Endothelial cell (in vitro differentiated cells): ENCODE data around the gene UCP3. TPM values are rescaled to one million over a fixed set of nuclear protein-coding genes. Genes with fewer than 3 reads are reported as not detected.

Source experiments
- DNase-seq: peaks from one replicate; pipeline ENCODE4 v3.0.0; 2021; ENCODE audit warnings: low spot score
- H3K27ac Mint-ChIP-seq: one replicate; pipeline ENCODE4 v1.8.0; 2021; ENCODE audit warnings: mixed read lengths, inconsistent platforms; ENCODE audit not compliant: unreplicated experiment
- H3K27me3 Mint-ChIP-seq: one replicate; pipeline ENCODE4 v1.8.0; 2021; ENCODE audit warnings: mild to moderate bottlenecking, moderate library complexity, mixed read lengths, inconsistent platforms; ENCODE audit not compliant: unreplicated experiment
- H3K36me3 Mint-ChIP-seq: one replicate; pipeline ENCODE4 v1.8.0; 2021; ENCODE audit warnings: mild to moderate bottlenecking, low read depth, mixed read lengths, inconsistent platforms; ENCODE audit not compliant: unreplicated experiment
- H3K4me1 Mint-ChIP-seq: one replicate; pipeline ENCODE4 v1.8.0; 2021; ENCODE audit warnings: mild to moderate bottlenecking, mixed read lengths, inconsistent platforms; ENCODE audit not compliant: unreplicated experiment
- H3K4me3 Mint-ChIP-seq: one replicate; pipeline ENCODE4 v1.8.0; 2021; ENCODE audit warnings: mild to moderate bottlenecking, mixed read lengths, inconsistent platforms; ENCODE audit not compliant: unreplicated experiment
- H3K9me3 Mint-ChIP-seq: one replicate; pipeline ENCODE4 v1.8.0; 2021; ENCODE audit warnings: mixed read lengths, inconsistent platforms; ENCODE audit not compliant: unreplicated experiment
- CTCF ChIP-seq: fragments of 200-600 bp; sonication (generic); IDR thresholded peaks from one replicate; pipeline ENCODE4 v1.5.0; 2021; ENCODE audit warnings: antibody characterized with exemption; ENCODE audit not compliant: unreplicated experiment
- total RNA-seq: library from RNA; stranded (reverse); fragmentation: NEBNext Ultra II Directional; extraction: Animal tissue kit (Norgen Biotek cat#: 25700); gene quantifications from one replicate; pipeline ENCODE4 v1.2.1, GENCODE V29; 2021; ENCODE audit not compliant: unreplicated experiment

Gene UCP3
- total RNA-seq, 1 donor from 2014 or later: 1.6 TPM

GRCh38 chr11:73969991-73970800 is 38.7 kb downstream of the UCP3 start:
- Mint-ChIP-seq H3K4me1 (no peaks in the 10 kb centered on the region), H3K4me3 (no peak overlapping the region), H3K27me3 (peaks cover 13% of the 10 kb centered on the region), H3K27ac (no peak overlapping the region), H3K36me3 (no peaks in the 10 kb centered on the region), H3K9me3 (no peaks in the 10 kb centered on the region)
- no peak for DNase-seq
- no peak for TF ChIP-seq CTCF

GRCh38 chr11:73969091-73969490 is 39.8 kb downstream of the UCP3 start:
- peaks cover 6% of the 10 kb centered on the region for H3K27me3 Mint-ChIP-seq
- no peaks in the 10 kb centered on the region for H3K4me1 Mint-ChIP-seq
- no peak for DNase-seq
- TF ChIP-seq CTCF: no peak
- H3K27ac Mint-ChIP-seq: peak overlapping the region; percentile 3
- no peaks in the 10 kb centered on the region for H3K36me3 Mint-ChIP-seq
- no peak overlapping the region for H3K4me3 Mint-ChIP-seq
- H3K9me3 Mint-ChIP-seq: no peaks in the 10 kb centered on the region

- Mint-ChIP-seq H3K4me3 (no peak overlapping the region), H3K4me1 (no peaks in the 10 kb centered on the region), H3K27me3 (peaks cover 6% of the 10 kb centered on the region), H3K36me3 (no peaks in the 10 kb centered on the region), H3K27ac (peak overlapping the region; percentile 3), H3K9me3 (no peaks in the 10 kb centered on the region)
- no peak for TF ChIP-seq CTCF
- DNase-seq: no peak
These were observed 40.4 kb downstream of the UCP3 start for GRCh38 chr11:73968356-73968966.

GRCh38 chr11:73965764-73966121 is 43.1 kb downstream of the UCP3 start:
- Mint-ChIP-seq H3K36me3 (no peaks in the 10 kb centered on the region), H3K9me3 (no peaks in the 10 kb centered on the region), H3K4me3 (no peak overlapping the region), H3K27me3 (peaks cover 6% of the 10 kb centered on the region), H3K4me1 (no peaks in the 10 kb centered on the region), H3K27ac (no peak overlapping the region)
- no peak for DNase-seq
- TF ChIP-seq CTCF: no peak
